NCI-H524 treated with DMSO at 0.1 percent for 48 hours (cell line): Measurements from ENCODE around the gene SLC7A9.

Experiments used
- DNase-seq: peaks from one replicate; lab custom pipeline; 2025; lab: John Stamatoyannopoulos, UW

Gene SLC7A9

GRCh38 chr19:32828643-32829344, 40.8 kb downstream of the SLC7A9 start:
- no peak for DNase-seq

- DNase-seq = no peak
Observed at GRCh38 chr19:32828139-32828538, 41.4 kb downstream of the SLC7A9 start.

GRCh38 chr19:32824916-32825608, 44.5 kb downstream of the SLC7A9 start:
- DNase-seq = no peak

GRCh38 chr19:32824191-32824751, 45.3 kb downstream of the SLC7A9 start:
- no peak for DNase-seq

- no peak for DNase-seq
Observed at GRCh38 chr19:32823747-32824102, 45.8 kb downstream of the SLC7A9 start.

- DNase-seq = no peak
Observed at GRCh38 chr19:32822916-32823746, 46.4 kb downstream of the SLC7A9 start.

- no peak for DNase-seq
Observed at GRCh38 chr19:32819419-32820400, 49.9 kb downstream of the SLC7A9 start.

- DNase-seq = no peak
Observed at GRCh38 chr19:32818536-32818935, 51.0 kb downstream of the SLC7A9 start.

- no peak for DNase-seq
Observed at GRCh38 chr19:32817569-32818476, 51.7 kb downstream of the SLC7A9 start.

GRCh38 chr19:32816555-32817099, 52.9 kb downstream of the SLC7A9 start:
- DNase-seq = no peak

- DNase-seq = no peak
Observed at GRCh38 chr19:32814624-32815023, 54.9 kb downstream of the SLC7A9 start.

- no peak for DNase-seq
Observed at GRCh38 chr19:32813862-32814425, 55.6 kb downstream of the SLC7A9 start.

GRCh38 chr19:32812571-32812970, 57.0 kb downstream of the SLC7A9 start:
- DNase-seq = no peak

GRCh38 chr19:32812036-32812435, 57.5 kb downstream of the SLC7A9 start:
- no peak for DNase-seq

GRCh38 chr19:32811151-32811550, 58.4 kb downstream of the SLC7A9 start:
- DNase-seq = no peak

- no peak for DNase-seq
Observed at GRCh38 chr19:32810452-32810851, 59.1 kb downstream of the SLC7A9 start.

GRCh38 chr19:32809754-32810153, 59.8 kb downstream of the SLC7A9 start:
- no peak for DNase-seq

GRCh38 chr19:32809254-32809653, 60.3 kb downstream of the SLC7A9 start:
- no peak for DNase-seq

- DNase-seq = no peak
Observed at GRCh38 chr19:32808236-32808635, 61.3 kb downstream of the SLC7A9 start.

GRCh38 chr19:32802840-32803239, 66.7 kb downstream of the SLC7A9 start:
- DNase-seq = no peak
